Panc1 (cell line): ENCODE data around the gene KCNN3. TPM values are rescaled to one million over a fixed set of nuclear protein-coding genes. Genes with fewer than 3 reads are reported as not detected.

Experiments
- ATAC-seq: fragments of 200-7000 bp; cut with Tn5 transposase; 2 replicates; pipeline ENCODE4 v1.9.1; 2020; ENCODE audit warnings: mild to moderate bottlenecking, moderate library complexity
- BruUV-seq: library from RNA; stranded (reverse); fragments of 400-500 nt; replicated peaks from 2 replicates; lab custom pipeline; 2021; lab: Mats Ljungman, UMichigan
- CTCF ChIA-PET: fragments of 300-600 bp; sonication (Branson Sonifier 250); formaldehyde crosslinking; loops from one replicate; lab custom pipeline; 2022; ENCODE audit warnings: antibody characterized with exemption; lab: Charles Lee
- POLR2A ChIA-PET: fragments of 300-600 bp; sonication (Branson Sonifier 250); formaldehyde crosslinking; loops from one replicate; lab custom pipeline; 2022; ENCODE audit warnings: antibody characterized with exemption; lab: Charles Lee
- DNase-seq: peaks from one replicate; pipeline ENCODE4 v3.0.0-alpha.2; 2010; ENCODE audit warnings: low read depth, low spot score
- H3K27ac ChIP-seq: 2 replicates; pipeline ENCODE4 v1.5.1; 2011; ENCODE audit warnings: mild to moderate bottlenecking, low read length, inconsistent platforms
- H3K27me3 ChIP-seq: fragments of 200-500 bp; sonication (Bioruptor generic); 2 replicates; pipeline ENCODE4 v1.6.0; 2014; ENCODE audit warnings: low read length, inconsistent platforms; ENCODE audit not compliant: control insufficient read depth, insufficient read depth
- H3K36me3 ChIP-seq: fragments of 200-500 bp; sonication (Bioruptor generic); 2 replicates; pipeline ENCODE4 v1.5.1; 2014; ENCODE audit warnings: inconsistent platforms, mild to moderate bottlenecking, low read length, moderate library complexity; ENCODE audit not compliant: control insufficient read depth, insufficient read depth
- H3K4me1 ChIP-seq: 2 replicates; pipeline ENCODE4 v1.5.1; 2011; ENCODE audit warnings: inconsistent platforms, mild to moderate bottlenecking, low read length, moderate library complexity; ENCODE audit not compliant: control insufficient read depth, insufficient read depth
- H3K4me3 ChIP-seq, 2 experiments: 2 replicates each; pipeline ENCODE4 v1.5.1; 2011 to 2012; ENCODE audit warnings: low read depth in 2 of 2, low read length in 2 of 2, mild to moderate bottlenecking in 2 of 2, inconsistent platforms in 1 of 2, moderate library complexity in 1 of 2
- H3K9me3 ChIP-seq: fragments of 200-500 bp; sonication (Bioruptor generic); 2 replicates; pipeline ENCODE4 v1.5.1; 2014; ENCODE audit warnings: low read depth, mild to moderate bottlenecking, inconsistent platforms, low read length, moderate library complexity; ENCODE audit not compliant: control insufficient read depth, insufficient read depth
- CTCF ChIP-seq: fragments of 450-650 bp; IDR thresholded peaks from 2 replicates; pipeline ENCODE4 v1.5.1; 2017; ENCODE audit warnings: mild to moderate bottlenecking
- POLR2AphosphoS5 ChIP-seq: IDR thresholded peaks from 2 replicates; pipeline ENCODE4 v1.6.1; 2012; ENCODE audit warnings: mild to moderate bottlenecking, low read depth, low read length, moderate library complexity
- REST ChIP-seq, 2 experiments: IDR thresholded peaks; 2 replicates each; pipeline ENCODE4 v1.6.1; 2011 to 2012; ENCODE audit warnings: low read depth in 2 of 2, control low read depth in 1 of 2, low read length in 1 of 2, mild to moderate bottlenecking in 1 of 2, moderate library complexity in 1 of 2; ENCODE audit not compliant: insufficient read depth in 1 of 2
- SIN3A ChIP-seq: IDR thresholded peaks from 2 replicates; pipeline ENCODE4 v1.6.1; 2012; ENCODE audit warnings: low read depth, mild to moderate bottlenecking, low read length, moderate library complexity, borderline replicate concordance; ENCODE audit not compliant: insufficient read depth
- TCF7L2 ChIP-seq: IDR thresholded peaks from 2 replicates; pipeline ENCODE4 v1.6.1; 2011; ENCODE audit warnings: mild to moderate bottlenecking, low read depth, low read length, inconsistent platforms
- in situ Hi-C: cut with HindIII; loops from 2 replicates; pipeline ENCODE4 v1.10.0; 2016; ENCODE audit warnings: low sequenced_read_pairs, low pct_unique_long_range_greater_than_20kb
- intact Hi-C: fragments of 100-400 bp; cut with micrococcal nuclease; formaldehyde crosslinking; loops from one replicate; pipeline ENCODE4 v1.10.0; 2022; ENCODE audit not compliant: unreplicated experiment
- total RNA-seq: library from RNA; stranded (reverse); gene quantifications from one replicate; pipeline ENCODE4 v1.2.1, GENCODE V29; 2021; ENCODE audit not compliant: unreplicated experiment

KCNN3 gene
- total RNA-seq, 1 experiment from 2014 or later: 0.05 TPM

GRCh38 chr1:154718566-154718965 is 151.5 kb downstream of the KCNN3 start:
- BruUV-seq: no TSS peak
- ChIA-PET CTCF (no interaction called here), POLR2A (no interaction called here)
- ATAC-seq (no peak), DNase-seq (no peak)
- no peaks in the 10 kb centered on the region; the same call in 1 of the 2 replicates for H3K27me3 ChIP-seq
- no peaks in the 10 kb centered on the region for H3K36me3 ChIP-seq
- no peak overlapping the region for H3K4me3 ChIP-seq
- in situ Hi-C loops (no loop called here), intact Hi-C loops (no loop called here)
- H3K27ac ChIP-seq: no peak overlapping the region
- no peaks in the 10 kb centered on the region for H3K9me3 ChIP-seq
- H3K4me1 ChIP-seq: no peaks in the 10 kb centered on the region
- TF ChIP-seq REST (IDR thresholded peaks at IDR 0.05; ENCODE audit: insufficient read depth in 1 of 2, low read depth in 2 of 2, low read length in 1 of 2): no peak
- no peak for TF ChIP-seq POLR2AphosphoS5
- TF ChIP-seq CTCF: no peak
- TF ChIP-seq TCF7L2: no peak
- TF ChIP-seq SIN3A: no peak

- CTCF ChIA-PET: no interaction called here
- H3K36me3 ChIP-seq: no peaks in the 10 kb centered on the region
- in situ Hi-C loops (no loop called here), intact Hi-C loops (no loop called here)
- BruUV-seq: no TSS peak
- no peak overlapping the region for H3K4me3 ChIP-seq
- POLR2A ChIA-PET: no interaction called here
- no peak overlapping the region for H3K27ac ChIP-seq
- TF ChIP-seq POLR2AphosphoS5 (no peak), CTCF (no peak), REST (IDR thresholded peaks at IDR 0.05; ENCODE audit: insufficient read depth in 1 of 2, low read depth in 2 of 2, low read length in 1 of 2) (no peak), SIN3A (no peak), TCF7L2 (no peak)
- H3K9me3 ChIP-seq: no peaks in the 10 kb centered on the region
- no peak for ATAC-seq
- H3K27me3 ChIP-seq: no peaks in the 10 kb centered on the region
- DNase-seq: no peak
- no peaks in the 10 kb centered on the region for H3K4me1 ChIP-seq
These were observed 152.6 kb downstream of the KCNN3 start for GRCh38 chr1:154717528-154717924.
